OCI-LY7 (cell line): Measurements from ENCODE around the gene RAD23B. TPM values are rescaled to one million over a fixed set of nuclear protein-coding genes. Genes with fewer than 3 reads are reported as not detected.

Experiments
- BruUV-seq: library from RNA; stranded (reverse); fragments of 400-500 nt; replicated peaks from 2 replicates; lab custom pipeline; 2021; lab: Mats Ljungman, UMichigan
- CTCF ChIA-PET: fragments of 300-600 bp; sonication (Branson Sonifier 250); formaldehyde crosslinking; loops from one replicate; lab custom pipeline; 2022; ENCODE audit warnings: antibody characterized with exemption; ENCODE audit not compliant: unreplicated experiment; lab: Charles Lee
- POLR2A ChIA-PET: fragments of 300-600 bp; sonication (Branson Sonifier 250); formaldehyde crosslinking; loops from one replicate; lab custom pipeline; 2022; ENCODE audit warnings: antibody characterized with exemption; lab: Charles Lee
- DNase-seq: peaks from one replicate; pipeline ENCODE4 v3.0.0-alpha.2; 2015; ENCODE audit warnings: low spot score
- H2AFZ ChIP-seq: fragments of 200-600 bp; sonication (generic), shearing (Covaris generic); 2 replicates; pipeline ENCODE4 v1.6.1; 2014; ENCODE audit warnings: mild to moderate bottlenecking, antibody characterized with exemption, low read length, moderate library complexity
- H3K27ac ChIP-seq: fragments of 200-600 bp; sonication (generic); 2 replicates; pipeline ENCODE4 v1.5.1; 2014; ENCODE audit warnings: mixed run types, low read depth, mild to moderate bottlenecking, moderate library complexity, low read length, inconsistent platforms; ENCODE audit not compliant: poor library complexity, severe bottlenecking
- H3K36me3 ChIP-seq: fragments of 200-600 bp; sonication (generic); 2 replicates; pipeline ENCODE4 v1.6.1; 2014; ENCODE audit warnings: mild to moderate bottlenecking, antibody characterized with exemption, low read length, moderate library complexity, mixed read lengths; ENCODE audit not compliant: insufficient read depth
- H3K4me1 ChIP-seq: fragments of 200-600 bp; sonication (generic); 2 replicates; pipeline ENCODE4 v1.5.1; 2014; ENCODE audit warnings: mild to moderate bottlenecking, low read length; ENCODE audit not compliant: insufficient read depth, poor library complexity, severe bottlenecking
- H3K4me2 ChIP-seq: fragments of 200-600 bp; sonication (generic); 2 replicates; pipeline ENCODE4 v1.6.1; 2014; ENCODE audit warnings: mild to moderate bottlenecking, low read length
- H3K4me3 ChIP-seq: fragments of 200-600 bp; sonication (generic); 2 replicates; pipeline ENCODE4 v1.5.1; 2014; ENCODE audit warnings: mild to moderate bottlenecking, low read depth, low read length; ENCODE audit not compliant: poor library complexity, severe bottlenecking
- H3K79me2 ChIP-seq: fragments of 200-600 bp; sonication (generic); 2 replicates; pipeline ENCODE4 v1.6.1; 2016; ENCODE audit warnings: low read depth, mild to moderate bottlenecking, low read length, moderate library complexity, mixed read lengths; ENCODE audit not compliant: insufficient read depth
- H3K9me2 ChIP-seq: fragments of 200-600 bp; sonication (generic); 2 replicates; pipeline ENCODE4 v1.6.1; 2016; ENCODE audit warnings: mild to moderate bottlenecking, low read length, mixed read lengths; ENCODE audit not compliant: insufficient read depth
- H3K9me3 ChIP-seq: fragments of 200-600 bp; sonication (generic); 2 replicates; pipeline ENCODE4 v1.6.1; 2014; ENCODE audit warnings: mild to moderate bottlenecking, mixed run types, low read length, mixed read lengths
- H4K20me1 ChIP-seq: fragments of 200-600 bp; sonication (generic); 2 replicates; pipeline ENCODE4 v1.6.1; 2014; ENCODE audit warnings: mild to moderate bottlenecking, antibody characterized with exemption, low read length, moderate library complexity, mixed read lengths; ENCODE audit not compliant: insufficient read depth
- CTCF ChIP-seq: fragments of 200-600 bp; sonication (generic); conservative IDR thresholded peaks from 2 replicates; pipeline ENCODE4 v1.5.1; 2014; ENCODE audit warnings: mild to moderate bottlenecking, antibody characterized with exemption, low read length, moderate library complexity, mixed read lengths
- EZH2phosphoT487 ChIP-seq: fragments of 200-600 bp; sonication (generic); IDR thresholded peaks from 2 replicates; pipeline ENCODE4 v1.6.1; 2018; ENCODE audit warnings: low read depth, borderline replicate concordance, mild to moderate bottlenecking, mixed run types, antibody characterized with exemption, low read length, moderate library complexity, mixed read lengths
- intact Hi-C: fragments of 100-400 bp; cut with micrococcal nuclease; formaldehyde crosslinking; loops from one replicate; pipeline ENCODE4 v1.10.0; 2022; ENCODE audit not compliant: unreplicated experiment
- total RNA-seq, 2 experiments: library from RNA; depleted of rRNA in 1 of 2; stranded (reverse); fragments of >200 nt in 1 of 2; shearing (Covaris generic) in 1 of 2; gene quantifications; 2 replicates each; pipeline ENCODE4 v1.2.3, GENCODE V29; 2014 to 2022

RAD23B gene
- total RNA-seq, 2 experiments from 2014 or later: 67.3 to 120 TPM

GRCh38 chr9:107363516-107364152 is 80.6 kb downstream of the RAD23B start:
- Histone ChIP-seq H3K9me3 (no peaks in the 10 kb centered on the region), H3K4me3 (no peak overlapping the region), H3K36me3 (no peaks in the 10 kb centered on the region), H3K4me1 (no peaks in the 10 kb centered on the region), H3K27ac (no peak overlapping the region), H3K79me2 (no peaks in the 10 kb centered on the region), H3K4me2 (no peak overlapping the region), H2AFZ (no peak overlapping the region), H4K20me1 (no peaks in the 10 kb centered on the region), H3K9me2 (no peaks in the 10 kb centered on the region)
- no peak for TF ChIP-seq CTCF
- ChIA-PET POLR2A (interaction anchor here (0.7 kb wide), 1 partner anchor 138 kb away, joined by 5 read pairs; no protein-coding TSS in a partner anchor), CTCF (no interaction called here)
- intact Hi-C loops: no loop called here
- no TSS peak for BruUV-seq
- no peak for DNase-seq

- no TSS peak for BruUV-seq
- intact Hi-C loops: no loop called here
- H3K79me2 ChIP-seq: no peaks in the 10 kb centered on the region
- no peaks in the 10 kb centered on the region for H3K9me3 ChIP-seq
- TF ChIP-seq CTCF: no peak
- TF ChIP-seq EZH2phosphoT487: no peak
- H3K4me2 ChIP-seq: no peak overlapping the region
- CTCF ChIA-PET: no interaction called here
- no peak overlapping the region for H3K27ac ChIP-seq
- H3K36me3 ChIP-seq: no peaks in the 10 kb centered on the region
- H3K4me3 ChIP-seq: no peak overlapping the region
- H3K9me2 ChIP-seq: no peaks in the 10 kb centered on the region
- DNase-seq: no peak
- no peaks in the 10 kb centered on the region for H4K20me1 ChIP-seq
- no peak overlapping the region for H2AFZ ChIP-seq
- POLR2A ChIA-PET: interaction anchor here (0.7 kb wide), 1 partner anchor 98 kb away, joined by 3 read pairs; no protein-coding TSS in a partner anchor
- no peaks in the 10 kb centered on the region for H3K4me1 ChIP-seq
These were observed 84.8 kb downstream of the RAD23B start for GRCh38 chr9:107367727-107368502.

- Histone ChIP-seq H3K4me3 (no peak overlapping the region), H3K27ac (no peak overlapping the region), H3K4me1 (no peaks in the 10 kb centered on the region), H4K20me1 (no peaks in the 10 kb centered on the region), H2AFZ (no peak overlapping the region), H3K9me3 (no peaks in the 10 kb centered on the region), H3K36me3 (no peaks in the 10 kb centered on the region), H3K79me2 (no peaks in the 10 kb centered on the region), H3K4me2 (no peak overlapping the region), H3K9me2 (no peaks in the 10 kb centered on the region)
- intact Hi-C loops: no loop called here
- ChIA-PET POLR2A (interaction anchor here (0.7 kb wide), 1 partner anchor 99 kb away, joined by 3 read pairs; no protein-coding TSS in a partner anchor), CTCF (no interaction called here)
- BruUV-seq: no TSS peak
- no peak for DNase-seq
- TF ChIP-seq EZH2phosphoT487 (no peak), CTCF (no peak)
These were observed 85.6 kb downstream of the RAD23B start for GRCh38 chr9:107368696-107369095.
